HCT116 (cell line): ENCODE data around the gene PI16.

Experiments
- ATF3 ChIP-seq: IDR thresholded peaks from 2 replicates; pipeline ENCODE4 v1.6.1; 2012
- EZH2phosphoT487 ChIP-seq: fragments of 200-600 bp; IDR thresholded peaks from 2 replicates; pipeline ENCODE4 v1.6.1; 2018; ENCODE audit warnings: antibody characterized with exemption, borderline replicate concordance

GRCh38 chr6:36926708-36927513 is 27.6 kb upstream of the PI16 start:
- TF ChIP-seq EZH2phosphoT487 (no peak), ATF3 (no peak)
